ENCODE data around the gene GABRB3.

- TF ChIP-seq CTCF (IDR thresholded peaks at IDR 0.05) (no peak), POLR2A (IDR thresholded peaks at IDR 0.05) (no peak)
Measured at GRCh38 chr15:26634319-26634718, 138.5 kb downstream of the GABRB3 start.
